HepG2 (cell line): ENCODE results near the gene ST6GALNAC6. TPM values are rescaled to one million over a fixed set of nuclear protein-coding genes. Genes with fewer than 3 reads are reported as not detected.

Experiments used
- CC2D1A ChIP-seq: sonication (generic); formaldehyde crosslinking; IDR thresholded peaks from 2 replicates; pipeline ENCODE4 v1.8.1; 2023; ENCODE audit warnings: mild to moderate bottlenecking, missing genetic modification reagents
- ELF1 ChIP-seq: sonication (generic); formaldehyde crosslinking; IDR thresholded peaks from 2 replicates; pipeline ENCODE4 v1.4.0; 2020; ENCODE audit warnings: missing genetic modification reagents
- FOXJ3 ChIP-seq: sonication (generic); formaldehyde crosslinking; IDR thresholded peaks from 2 replicates; pipeline ENCODE4 v1.4.0; 2020; ENCODE audit warnings: missing genetic modification reagents, mild to moderate bottlenecking, borderline replicate concordance
- FOXK2 ChIP-seq: fragments of 450-650 bp; IDR thresholded peaks from 2 replicates; pipeline ENCODE4 v1.6.1; 2016
- GABPA ChIP-seq, 2 experiments: IDR thresholded peaks; 2 replicates each; pipeline ENCODE4 v1.6.1; 2011 to 2016; ENCODE audit warnings: low read depth in 2 of 2, low read length in 1 of 2, missing biosample characterization in 1 of 2, missing genetic modification characterization in 1 of 2
- KDM5B ChIP-seq: sonication (generic); formaldehyde crosslinking; IDR thresholded peaks from 2 replicates; pipeline ENCODE4 v1.4.0; 2020; ENCODE audit warnings: missing genetic modification reagents, mild to moderate bottlenecking, borderline replicate concordance
- KLF15 ChIP-seq: sonication (generic); formaldehyde crosslinking; IDR thresholded peaks from 2 replicates; pipeline ENCODE4 v1.8.1; 2023; ENCODE audit warnings: borderline replicate concordance, mild to moderate bottlenecking, inconsistent platforms, missing genetic modification reagents, mixed read lengths
- NCOA5 ChIP-seq: sonication (generic); formaldehyde crosslinking; IDR thresholded peaks from 2 replicates; pipeline ENCODE4 v1.4.0; 2020; ENCODE audit warnings: missing genetic modification reagents
- NFKBIZ ChIP-seq: IDR thresholded peaks from 2 replicates; pipeline ENCODE4 v1.6.1; 2018; ENCODE audit warnings: missing genetic modification reagents, missing compliant biosample characterization
- PBX3 ChIP-seq: sonication (generic); formaldehyde crosslinking; IDR thresholded peaks from 2 replicates; pipeline ENCODE4 v1.8.1; 2023; ENCODE audit warnings: missing genetic modification reagents, inconsistent platforms, borderline replicate concordance
- PHF20 ChIP-seq: sonication (generic); formaldehyde crosslinking; IDR thresholded peaks from 2 replicates; pipeline ENCODE4 v1.5.0; 2020; ENCODE audit warnings: mild to moderate bottlenecking, missing genetic modification reagents
- SAP130 ChIP-seq: IDR thresholded peaks from 2 replicates; pipeline ENCODE4 v1.6.1; 2016; ENCODE audit warnings: low read depth
- SNRNP70 ChIP-seq: fragments of 200-400 bp; formaldehyde crosslinking; IDR thresholded peaks from 2 replicates; pipeline ENCODE4 v1.6.1; 2017; ENCODE audit warnings: mild to moderate bottlenecking, low read depth, low read length, moderate library complexity
- SRSF9 ChIP-seq: fragments of 200-400 bp; formaldehyde crosslinking; IDR thresholded peaks from 2 replicates; pipeline ENCODE4 v1.6.1; 2018; ENCODE audit warnings: borderline replicate concordance, mild to moderate bottlenecking, low read depth, low read length; ENCODE audit not compliant: insufficient read depth, poor library complexity, severe bottlenecking
- TCF7L2 ChIP-seq: IDR thresholded peaks from 2 replicates; pipeline ENCODE4 v1.6.1; 2011; ENCODE audit warnings: mild to moderate bottlenecking, low read depth, low read length, moderate library complexity
- TFDP2 ChIP-seq: sonication (generic); formaldehyde crosslinking; IDR thresholded peaks from 2 replicates; pipeline ENCODE4 v1.4.0; 2020; ENCODE audit warnings: missing genetic modification reagents
- ZNF230 ChIP-seq: sonication (generic); formaldehyde crosslinking; IDR thresholded peaks from 2 replicates; pipeline ENCODE4 v1.4.0; 2020; ENCODE audit warnings: mild to moderate bottlenecking, missing genetic modification reagents
- ZNF251 ChIP-seq: sonication (generic); formaldehyde crosslinking; IDR thresholded peaks from 2 replicates; pipeline ENCODE4 v1.9.0; 2021; ENCODE audit warnings: mild to moderate bottlenecking, missing genetic modification reagents
- ZNF3 ChIP-seq: IDR thresholded peaks from 2 replicates; pipeline ENCODE4 v1.7.0; 2017; ENCODE audit warnings: inconsistent platforms
- ZNF430 ChIP-seq: sonication (generic); formaldehyde crosslinking; IDR thresholded peaks from 2 replicates; pipeline ENCODE4 v1.9.0; 2021; ENCODE audit warnings: mild to moderate bottlenecking, missing genetic modification reagents
- ZNF691 ChIP-seq: sonication (generic); formaldehyde crosslinking; IDR thresholded peaks from 2 replicates; pipeline ENCODE4 v1.4.0; 2020; ENCODE audit warnings: missing genetic modification reagents, low read depth, mild to moderate bottlenecking, borderline replicate concordance
- ZNF777 ChIP-seq: sonication (generic); formaldehyde crosslinking; IDR thresholded peaks from 2 replicates; pipeline ENCODE4 v1.4.0; 2020; ENCODE audit warnings: missing genetic modification reagents
- ZNF800 ChIP-seq: sonication (generic); formaldehyde crosslinking; IDR thresholded peaks from 2 replicates; pipeline ENCODE4 v1.4.0; 2020; ENCODE audit warnings: missing genetic modification reagents
- polyA plus RNA-seq, 8 experiments: library from polyadenylated mRNA; depleted of rRNA in 3 of 8; stranded (reverse) in 7 of 8; unstranded in 1 of 8; fragments of >200 nt; fragmentation: Illumina TruSeq in 4 of 8; extraction: Trizol in 4 of 8; gene quantifications; 2 replicates each; pipeline versions ENCODE4 v1.2.1 to v1.2.3, GENCODE V29; 2011 to 2016; ENCODE audit warnings: low read depth in 4 of 8, missing spikeins in 1 of 8, mixed read lengths in 1 of 8; ENCODE audit not compliant: insufficient read depth in 1 of 8
- total RNA-seq, 5 experiments: library from RNA; depleted of rRNA; stranded (reverse); fragments of >200 nt; fragmentation: Illumina TruSeq; extraction: Trizol; gene quantifications; 2 replicates each; pipeline ENCODE4 v1.2.3, GENCODE V29; 2016; ENCODE audit warnings: low read depth in 1 of 5

Gene ST6GALNAC6
- total and polyA plus RNA-seq, 2 of the 13 experiments (the other 11 are each of a cell fraction or from before 2014, with no cell fraction given): 18.5 to 65.4 TPM

GRCh38 chr9:127937388-127938297, 38.2 kb upstream of the ST6GALNAC6 start, which contains the start of gene DPM2 (continued):
- TF ChIP-seq PHF20 (CRISPR knock-in tag) (peak; percentile 88), PBX3 (CRISPR knock-in tag) (no peak), TFDP2 (CRISPR knock-in tag) (peak; percentile 84), ZNF230 (CRISPR knock-in tag) (0 out of 2 replicates have a peak, but pooled peaks have one; percentile 60), FOXK2 (no peak), GABPA (IDR thresholded peaks at IDR 0.05; ENCODE audit: low read depth, low read length) (peak; percentile 99), GABPA (CRISPR knock-in tag; IDR thresholded peaks at IDR 0.05; ENCODE audit: low read depth) (peak; percentile 99), SRSF9 (no peak), NCOA5 (no peak), ZNF777 (0 out of 2 replicates have a peak, but pooled peaks have one; percentile 16), KLF15 (CRISPR knock-in tag) (no peak), CC2D1A (CRISPR knock-in tag) (no peak), FOXJ3 (no peak), ZNF3 (CRISPR knock-in tag) (no peak), SNRNP70 (no peak), ELF1 (CRISPR knock-in tag) (peak; percentile 98), NFKBIZ (CRISPR knock-in tag) (no peak), KDM5B (CRISPR knock-in tag) (peak; percentile 32; the same call in 1 of the 2 replicates), SAP130 (peak; percentile 93), ZNF430 (CRISPR knock-in tag) (no peak), TCF7L2 (no peak), ZNF251 (no peak), ZNF800 (CRISPR knock-in tag) (no peak), ZNF691 (CRISPR knock-in tag) (no peak)
